ENCODE data around the gene MYH14. TPM values are rescaled to one million over a fixed set of nuclear protein-coding genes. Genes with fewer than 3 reads are reported as not detected.

Gene MYH14
- total and polyA plus RNA-seq, 2 of the 8 experiments (the other 6 are each of a cell fraction or from before 2014, with no cell fraction given) = 17.3 to 28.6 TPM

GRCh38 chr19:50344661-50345318 is 141.4 kb downstream of the MYH14 start:
- CTCF ChIA-PET (ENCODE audit: partially characterized antibody) = interaction anchor here (1.3 kb wide), 1 partner anchor 13 kb away, joined by 3 read pairs; no protein-coding TSS in a partner anchor
- no peak for TF ChIP-seq POLR2AphosphoS5 (IDR thresholded peaks at IDR 0.05; ENCODE audit: low read depth, low read length)
- no peak for TF ChIP-seq GABPA (IDR thresholded peaks at IDR 0.05; ENCODE audit: borderline replicate concordance, insufficient read depth, low read length)
- no peak for TF ChIP-seq SRF (IDR thresholded peaks at IDR 0.05; ENCODE audit: low read depth, low read length)
- no peak for TF ChIP-seq SP1 (IDR thresholded peaks at IDR 0.05; ENCODE audit: low read depth, low read length)
- TF ChIP-seq EGR1 (IDR thresholded peaks at IDR 0.05; ENCODE audit: borderline replicate concordance, low read depth, low read length) = no peak
- no peak for TF ChIP-seq MAX (IDR thresholded peaks at IDR 0.05)
- no peak for TF ChIP-seq GTF2F1 (IDR thresholded peaks at IDR 0.05; ENCODE audit: borderline replicate concordance, low read depth, low read length)
- no peak for TF ChIP-seq PHF8 (conservative IDR thresholded peaks at IDR 0.05; ENCODE audit: low read depth, low read length)
- no peak for TF ChIP-seq SIX5 (IDR thresholded peaks at IDR 0.05; ENCODE audit: low read depth, low read length)
- TF ChIP-seq YY1 (IDR thresholded peaks at IDR 0.05; ENCODE audit: low read depth, low read length) = no peak
- TF ChIP-seq CBX8 (IDR thresholded peaks at IDR 0.05; ENCODE audit: borderline replicate concordance, low read depth, low read length) = no peak
- TF ChIP-seq SIRT6 (IDR thresholded peaks at IDR 0.05; ENCODE audit: low read length) = no peak
- no peak for TF ChIP-seq TAF1 (IDR thresholded peaks at IDR 0.05; ENCODE audit: low read depth, low read length)
- FAIRE-seq = no peak

More at GRCh38 chr19:50344661-50345318, 141.4 kb downstream of the MYH14 start:
- no peak overlapping the region for H3K4me3 ChIP-seq (ENCODE audit: extremely low read depth in 1 of 4, insufficient read depth in 2 of 4, low read depth in 3 of 4, low read length in 4 of 4)
- no peak overlapping the region for H2BK20ac ChIP-seq (ENCODE audit: low read length)
- POLR2A ChIA-PET (ENCODE audit: partially characterized antibody) = interaction anchor here (1.2 kb wide), 1 partner anchor 9 kb away, joined by 3 read pairs; no protein-coding TSS in a partner anchor
- no peak overlapping the region for H2BK120ac ChIP-seq (replicated peaks; ENCODE audit: low read depth, low read length)
- H3K9ac ChIP-seq (replicated peaks in 1 of 4; ENCODE audit: extremely low read depth in 1 of 4, low read depth in 3 of 4, low read length in 3 of 4) = no peak overlapping the region
- H3K79me1 ChIP-seq (ENCODE audit: low read depth, low read length) = no peaks in the 10 kb centered on the region
- H4K20me1 ChIP-seq (replicated peaks in 1 of 2; ENCODE audit: control insufficient read depth in 1 of 2, insufficient read depth in 2 of 2, low read length in 2 of 2) = no peaks in the 10 kb centered on the region
- H2BK12ac ChIP-seq (ENCODE audit: low read depth, low read length) = no peak overlapping the region
- no peak overlapping the region for H2BK5ac ChIP-seq (ENCODE audit: low read depth, low read length)
- H3K27ac ChIP-seq (ENCODE audit: low read depth, low read length) = no peak overlapping the region
- no peaks in the 10 kb centered on the region for H3K27me3 ChIP-seq (replicated peaks in 1 of 4; ENCODE audit: control insufficient read depth in 3 of 4, extremely low read depth in 1 of 4, insufficient read depth in 3 of 4, low read length in 3 of 4)
- H3K4ac ChIP-seq (replicated peaks; ENCODE audit: insufficient read length, low read depth, low read length) = no peak overlapping the region
- 89% methylated on average over 8 of the region's 8 CpGs; no CpG with 5 or more reads in 1 of the 2 experiments for WGBS, 2 experiments (ENCODE audit: extremely low coverage in 1 of 2, insufficient coverage in 1 of 2, insufficient read length in 1 of 2, insufficient replicate concordance in 2 of 2, low coverage in 1 of 2, low lambda C conversion rate in 2 of 2, missing lambda C conversion rate in 1 of 2)
- no peaks in the 10 kb centered on the region; a peak in 1 of 7 replicates for H3K4me1 ChIP-seq (replicated peaks in 1 of 4; ENCODE audit: control insufficient read depth in 3 of 4, insufficient read depth in 4 of 4, low read length in 3 of 4)
- 0 out of 8 replicates have a peak, but pooled peaks cover 0 to 3% (median 0%) of the 10 kb centered on the region in 4 experiments for H3K36me3 ChIP-seq (ENCODE audit: control insufficient read depth in 2 of 4, insufficient read depth in 4 of 4, low read length in 3 of 4)
- no peaks in the 10 kb centered on the region for H3K23me2 ChIP-seq (ENCODE audit: low read depth, low read length)
- no peak overlapping the region for H3K4me2 ChIP-seq (ENCODE audit: insufficient read depth in 1 of 2, low read depth in 2 of 2, low read length in 2 of 2)
- no peak overlapping the region for H4K91ac ChIP-seq (replicated peaks; ENCODE audit: insufficient read length, low read length)
- DNase-seq (ENCODE audit: low read depth in 1 of 2, low spot score in 2 of 2) = no peak
- H4K5ac ChIP-seq (ENCODE audit: insufficient read length, low read depth, low read length) = no peak overlapping the region
- H3K23ac ChIP-seq (ENCODE audit: insufficient read length) = no peak overlapping the region
- H2BK15ac ChIP-seq (ENCODE audit: low read length) = no peak overlapping the region
- H2AFZ ChIP-seq (ENCODE audit: low read length) = no peak overlapping the region
- H3K9me3 ChIP-seq (ENCODE audit: insufficient read depth in 2 of 2, low read depth in 1 of 2, low read length in 1 of 2) = no peaks in the 10 kb centered on the region
- no peak overlapping the region for H3K14ac ChIP-seq (ENCODE audit: insufficient read length)
- no peaks in the 10 kb centered on the region for H3K79me2 ChIP-seq (ENCODE audit: control insufficient read depth in 1 of 2, insufficient read depth in 2 of 2, low read length in 2 of 2)
- H4K8ac ChIP-seq (ENCODE audit: extremely low read depth, insufficient read depth, low read length) = no peak overlapping the region
- no peak overlapping the region for H3K56ac ChIP-seq (replicated peaks; ENCODE audit: insufficient read length, low read depth, low read length)
- no peak overlapping the region for H2AK5ac ChIP-seq (ENCODE audit: low read depth, low read length)
- no peak overlapping the region for H3K18ac ChIP-seq (ENCODE audit: extremely low read depth, low read length)
